Ishikawa (cell line): ENCODE data around the gene PRSS33.

Experiments
- CEBPB ChIP-seq: IDR thresholded peaks from 2 replicates; pipeline ENCODE4 v1.6.1; 2012
- CREB1 ChIP-seq: IDR thresholded peaks from 2 replicates; pipeline ENCODE4 v1.6.1; 2012; ENCODE audit warnings: low read depth
- EGR1 ChIP-seq: IDR thresholded peaks from 2 replicates; pipeline ENCODE4 v1.6.1; 2012
- EP300 ChIP-seq: IDR thresholded peaks from 2 replicates; pipeline ENCODE4 v1.6.1; 2012; ENCODE audit warnings: borderline replicate concordance
- FOXM1 ChIP-seq: IDR thresholded peaks from 2 replicates; pipeline ENCODE4 v1.6.1; 2012; ENCODE audit warnings: low read depth, borderline replicate concordance
- NFIC ChIP-seq: IDR thresholded peaks from 2 replicates; pipeline ENCODE4 v1.6.1; 2012
- REST ChIP-seq: IDR thresholded peaks from 2 replicates; pipeline ENCODE4 v1.6.1; 2012; ENCODE audit warnings: low read depth, mild to moderate bottlenecking
- TCF12 ChIP-seq: IDR thresholded peaks from 2 replicates; pipeline ENCODE4 v1.6.1; 2012; ENCODE audit warnings: low read depth
- YY1 ChIP-seq: IDR thresholded peaks from 2 replicates; pipeline ENCODE4 v1.6.1; 2012; ENCODE audit warnings: low read depth
- TF ChIP-seq, protein P1 (sequence below): IDR thresholded peaks from 2 replicates; pipeline ENCODE4 v1.6.1; 2012

GRCh38 chr16:2787406-2787805 is at the start of gene PRSS33:
- no peak for TF ChIP-seq CREB1
- no peak for TF ChIP-seq TCF12
- no peak for TF ChIP-seq REST
- TF ChIP-seq EGR1 = no peak
- no peak for TF ChIP-seq EP300
- TF ChIP-seq, protein P1, sequence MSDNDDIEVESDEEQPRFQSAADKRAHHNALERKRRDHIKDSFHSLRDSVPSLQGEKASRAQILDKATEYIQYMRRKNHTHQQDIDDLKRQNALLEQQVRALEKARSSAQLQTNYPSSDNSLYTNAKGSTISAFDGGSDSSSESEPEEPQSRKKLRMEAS = no peak
- no peak for TF ChIP-seq CEBPB
- TF ChIP-seq NFIC = no peak
- no peak for TF ChIP-seq YY1
- no peak for TF ChIP-seq FOXM1
